ENCODE data around the gene HOXC12. TPM values are rescaled to one million over a fixed set of nuclear protein-coding genes. Genes with fewer than 3 reads are reported as not detected.

HOXC12 gene
- total RNA-seq, 2 experiments from 2014 or later: not detected

- Mint-ChIP-seq H3K27me3 (peaks cover 90% of the 10 kb centered on the region), H3K9me3 (no peaks in the 10 kb centered on the region), H3K4me3 (no peak overlapping the region), H3K4me1 (ENCODE audit: low read depth) (peaks cover 29% of the 10 kb centered on the region), H3K36me3 (ENCODE audit: low read depth) (no peaks in the 10 kb centered on the region), H3K27ac (no peak overlapping the region)
- ATAC-seq (peak; percentile 41), DNase-seq (peak; percentile 39)
- intact Hi-C loops (cut with micrococcal nuclease): loop anchor here (5.0 kb wide), 1 partner anchor 41 kb away; the partner anchor contains the start of gene HOXC6
- ChIA-PET CTCF (interaction anchor here (1.0 to 5.8 kb wide), 22 partner anchors 10 to 284 kb away, joined by 3 to 58 read pairs (median 6); partner anchors contain the start of genes HOXC13, HOXC5, HOXC8 and HOXC9), POLR2A (interaction anchor here (1.0 to 2.4 kb wide), 3 partner anchors 10 to 21 kb away, joined by 3 to 9 read pairs (median 3); partner anchors contain the start of gene HOXC9)
- TF ChIP-seq CTCF (IDR thresholded peaks at IDR 0.05): no peak
Observed at GRCh38 chr12:53985994-53986685, 31.4 kb downstream of the HOXC12 start.

GRCh38 chr12:53986686-53987483 lies 32.2 kb downstream of the HOXC12 start:
- Mint-ChIP-seq H3K4me3 (no peak overlapping the region), H3K36me3 (ENCODE audit: low read depth) (no peaks in the 10 kb centered on the region), H3K9me3 (no peaks in the 10 kb centered on the region), H3K4me1 (ENCODE audit: low read depth) (peaks cover 29% of the 10 kb centered on the region), H3K27ac (no peak overlapping the region), H3K27me3 (peaks cover 90% of the 10 kb centered on the region)
- POLR2A ChIA-PET: interaction anchor here (1.0 to 2.4 kb wide), 3 partner anchors 9 to 20 kb away, joined by 3 to 9 read pairs (median 3); partner anchors contain the start of gene HOXC9
- CTCF ChIA-PET: interaction anchor here (1.2 to 5.8 kb wide), 13 partner anchors 11 to 230 kb away, joined by 4 to 58 read pairs (median 25); partner anchors contain the start of genes HOXC5, HOXC8, HOXC9 and SMUG1
- DNase-seq (no peak), ATAC-seq (no peak)
- no peak for TF ChIP-seq CTCF (IDR thresholded peaks at IDR 0.05)
- intact Hi-C loops (cut with micrococcal nuclease): loop anchor here (5.0 kb wide), 1 partner anchor 40 kb away; the partner anchor contains the start of gene HOXC6

GRCh38 chr12:53987787-53988230 lies 33.1 kb downstream of the HOXC12 start:
- intact Hi-C loops (cut with micrococcal nuclease): loop anchor here (5.0 kb wide), 1 partner anchor 39 kb away; the partner anchor contains the start of gene HOXC6
- H3K4me1 Mint-ChIP-seq (ENCODE audit: low read depth): peaks cover 33% of the 10 kb centered on the region
- POLR2A ChIA-PET: no interaction called here

GRCh38 chr12:53988541-53989226 lies 34.0 kb downstream of the HOXC12 start:
- DNase-seq: no peak
- POLR2A ChIA-PET: no interaction called here
- intact Hi-C loops (cut with micrococcal nuclease): loop anchor here (5.0 kb wide), 1 partner anchor 39 kb away; the partner anchor contains the start of gene HOXC6
- no peak overlapping the region for H3K27ac Mint-ChIP-seq
- TF ChIP-seq CTCF (IDR thresholded peaks at IDR 0.05): no peak
- no peak for ATAC-seq
- no peaks in the 10 kb centered on the region for H3K9me3 Mint-ChIP-seq
- no peaks in the 10 kb centered on the region for H3K36me3 Mint-ChIP-seq (ENCODE audit: low read depth)
- H3K4me3 Mint-ChIP-seq: no peak overlapping the region
- H3K4me1 Mint-ChIP-seq (ENCODE audit: low read depth): peaks cover 33% of the 10 kb centered on the region
- H3K27me3 Mint-ChIP-seq: peaks cover 90% of the 10 kb centered on the region
- CTCF ChIA-PET: interaction anchor here (0.8 to 5.8 kb wide), 18 partner anchors 11 to 243 kb away, joined by 3 to 58 read pairs (median 4); partner anchors contain the start of genes HOXC5, HOXC8 and HOXC9

More at GRCh38 chr12:53987787-53988230, 33.1 kb downstream of the HOXC12 start:
- TF ChIP-seq CTCF (IDR thresholded peaks at IDR 0.05): no peak
- Mint-ChIP-seq H3K9me3 (no peaks in the 10 kb centered on the region), H3K36me3 (ENCODE audit: low read depth) (no peaks in the 10 kb centered on the region), H3K27ac (no peak overlapping the region), H3K27me3 (peaks cover 90% of the 10 kb centered on the region), H3K4me3 (no peak overlapping the region)
- no peak for ATAC-seq
- CTCF ChIA-PET: interaction anchor here (0.9 to 5.8 kb wide), 17 partner anchors 11 to 242 kb away, joined by 3 to 58 read pairs (median 4); partner anchors contain the start of genes HOXC5, HOXC8 and HOXC9
- DNase-seq: no peak
